GM19099 (cell line): ENCODE data around the gene CCDC47.

Experiments
- POLR2A ChIP-seq: IDR thresholded peaks from 3 replicates; pipeline ENCODE4 v1.6.1; 2011; ENCODE audit warnings: low read depth; ENCODE audit not compliant: insufficient read length; ENCODE audit errors: extremely low read depth

The CCDC47 gene

GRCh38 chr17:63792055-63792729, 18.8 kb upstream of the CCDC47 start:
- no peak for TF ChIP-seq POLR2A

GRCh38 chr17:63790057-63790456, 16.7 kb upstream of the CCDC47 start:
- no peak for TF ChIP-seq POLR2A

DNA sequence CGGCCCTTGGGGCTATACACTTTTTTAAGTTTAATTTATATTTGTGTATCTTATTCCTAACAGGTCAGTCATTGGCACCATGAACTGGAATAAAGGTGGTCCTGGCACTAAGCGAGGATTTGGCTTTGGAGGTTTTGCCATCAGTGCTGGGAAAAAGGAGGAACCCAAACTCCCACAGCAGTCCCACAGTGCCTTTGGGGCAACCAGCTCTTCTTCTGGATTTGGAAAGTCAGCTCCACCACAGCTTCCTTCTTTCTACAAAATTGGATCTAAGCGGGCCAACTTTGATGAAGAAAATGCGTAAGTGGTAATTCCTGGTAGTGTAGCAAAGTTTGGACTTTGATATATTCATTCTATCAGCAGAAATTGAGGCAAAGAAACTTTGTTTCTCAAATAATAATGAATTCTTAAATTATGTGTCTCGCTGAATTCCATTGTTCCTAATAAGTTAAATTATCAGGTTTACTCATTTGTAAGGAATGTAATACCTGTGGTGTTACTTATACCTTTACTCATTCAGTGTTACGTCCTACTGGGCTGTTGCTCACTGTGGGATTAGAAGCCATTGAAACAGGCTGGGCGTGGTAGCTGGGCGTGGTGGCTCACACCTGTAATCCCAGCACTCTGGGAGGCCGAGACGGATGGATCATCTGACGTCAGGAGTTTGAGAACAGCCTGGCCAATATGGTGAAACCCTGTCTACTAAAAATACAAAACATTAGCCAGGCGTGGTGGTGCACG, 13.7 kb upstream of the CCDC47 start:
- no peak for TF ChIP-seq POLR2A

GRCh38 chr17:63786117-63786516, 12.7 kb upstream of the CCDC47 start:
- no peak for TF ChIP-seq POLR2A

DNA sequence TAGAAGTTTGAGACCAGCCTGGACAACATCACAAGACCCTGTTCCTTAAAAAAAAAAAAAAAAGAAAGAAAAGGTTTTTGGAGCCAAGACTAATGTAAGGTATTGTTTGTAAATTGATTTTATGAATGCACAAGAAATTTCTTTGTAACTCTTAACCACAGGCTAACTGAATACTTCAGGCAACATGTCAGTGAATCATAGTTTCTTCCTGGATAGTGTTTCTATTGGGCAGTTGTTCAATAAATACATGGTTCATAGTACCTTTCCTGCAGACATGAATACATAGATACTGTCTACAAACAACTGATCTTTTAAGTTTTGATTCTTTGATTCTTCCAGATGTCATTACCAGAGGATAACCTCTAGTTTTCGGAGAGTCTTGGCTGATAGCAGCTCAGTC, 12.2 kb upstream of the CCDC47 start:
- TF ChIP-seq POLR2A: no peak

GRCh38 chr17:63783522-63783921, 10.1 kb upstream of the CCDC47 start:
- TF ChIP-seq POLR2A: no peak

DNA sequence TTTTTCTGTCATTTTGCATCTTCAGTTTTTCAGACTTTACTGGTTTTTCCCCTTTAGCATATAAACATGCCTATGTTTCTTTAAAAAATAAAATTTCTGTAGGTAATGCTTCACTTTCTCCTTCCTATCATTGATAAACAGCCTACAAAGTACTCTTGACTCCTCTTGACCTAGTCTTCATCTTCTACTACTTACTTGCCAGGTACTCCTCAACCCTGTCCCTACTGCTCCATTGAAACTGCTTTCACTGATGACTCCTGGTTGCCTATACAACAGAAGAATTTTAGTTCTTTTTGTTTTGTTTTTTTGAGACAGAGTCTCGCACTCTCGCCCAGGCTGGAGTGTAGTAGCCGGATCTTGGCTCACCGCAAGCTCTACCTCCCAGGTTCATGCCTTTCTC, 7.5 kb upstream of the CCDC47 start:
- TF ChIP-seq POLR2A: no peak

DNA sequence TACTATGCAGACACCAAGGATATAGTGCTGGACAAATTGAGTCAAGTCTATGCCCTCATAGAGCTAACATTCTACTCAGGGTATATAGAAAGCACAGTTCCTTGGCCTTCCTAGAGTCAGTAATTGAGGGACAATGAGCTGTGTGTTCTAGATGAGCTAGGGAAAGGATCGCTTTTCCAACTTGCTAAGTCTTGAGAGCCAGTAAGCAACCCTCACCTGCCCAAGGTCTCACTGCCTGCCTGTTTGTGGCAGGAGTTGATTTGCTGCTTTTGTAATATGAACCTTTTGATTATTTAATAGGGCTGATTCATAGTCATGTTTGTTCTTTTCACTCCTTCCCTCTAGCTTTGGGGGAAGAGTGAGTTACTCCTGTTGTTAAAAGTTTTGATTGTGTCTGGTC, 7.1 kb upstream of the CCDC47 start:
- no peak for TF ChIP-seq POLR2A

DNA sequence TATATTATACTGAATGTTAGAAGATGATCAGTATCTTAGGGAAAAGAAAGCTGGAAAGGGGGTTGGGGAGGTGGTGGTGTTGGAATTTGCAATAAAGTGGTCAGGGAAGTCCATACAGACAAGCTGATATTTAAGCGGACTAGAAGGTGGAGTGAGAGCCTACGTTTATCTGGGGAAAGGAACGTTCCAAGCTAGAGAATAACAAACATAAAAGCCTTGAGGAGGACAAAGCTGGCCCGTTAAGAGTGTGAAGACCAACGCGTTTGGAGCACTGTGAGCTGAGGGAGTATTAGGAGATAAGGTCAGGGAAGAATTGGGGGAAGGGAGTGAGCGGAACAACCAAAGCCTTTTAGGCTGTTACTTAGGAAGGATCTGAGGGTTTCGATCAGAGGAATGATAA, 2.0 kb upstream of the CCDC47 start:
- TF ChIP-seq POLR2A: no peak

- TF ChIP-seq POLR2A: no peak
Measured at GRCh38 chr17:63774969-63775265, 1.5 kb upstream of the CCDC47 start.

DNA sequence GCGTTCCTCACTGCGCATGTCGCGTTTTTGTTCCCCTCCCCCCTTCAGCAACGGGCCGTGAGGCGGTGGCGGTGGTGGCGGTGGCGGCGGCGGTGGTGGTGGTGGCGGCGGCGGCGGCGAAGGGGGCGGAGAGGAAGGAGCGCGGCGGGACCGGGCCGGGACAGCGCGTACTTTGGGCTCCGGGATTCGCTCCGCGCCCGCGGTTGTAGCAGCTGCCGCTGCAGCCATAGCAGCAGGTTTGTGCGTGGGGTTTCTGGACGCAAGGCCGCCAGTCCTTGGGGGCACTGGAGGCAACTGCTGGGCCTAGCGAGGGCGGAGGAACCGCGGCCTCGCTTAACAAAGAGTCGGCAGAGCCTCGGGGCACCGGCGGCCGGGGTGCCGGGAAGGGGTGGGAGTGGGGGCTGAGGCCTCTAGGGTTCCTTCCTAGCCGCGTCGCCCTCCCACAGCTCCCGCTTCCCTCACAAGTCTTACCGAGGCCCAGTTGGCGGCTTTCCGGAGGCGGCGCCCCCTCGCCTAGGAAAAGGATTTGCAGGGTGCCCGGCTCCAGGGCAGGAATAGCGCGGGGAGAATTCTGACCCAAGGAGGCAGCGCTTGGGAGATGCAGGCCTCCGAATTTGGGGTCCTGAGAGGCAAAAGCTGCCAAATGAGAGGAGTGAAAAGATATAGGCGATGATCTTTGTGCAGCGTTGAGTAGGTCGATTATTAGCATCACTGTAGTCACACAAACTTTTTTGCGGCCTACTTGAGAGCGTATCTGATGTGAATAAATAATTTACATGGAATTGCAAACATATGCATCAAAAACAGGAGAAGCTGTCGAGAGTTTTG, 958 bp upstream of the CCDC47 start, which contains the start of gene DDX42:
Gene DDX42 (plus strand): TSS at position 30 of the 828 bp plus-strand sequence. CDS start 12,880 bp downstream, outside the sequence.
- no peak for TF ChIP-seq POLR2A

- TF ChIP-seq POLR2A: no peak
Measured at GRCh38 chr17:63772801-63773271, 561 bp downstream of the CCDC47 start.

GRCh38 chr17:63768433-63768832, 5.0 kb downstream of the CCDC47 start:
- no peak for TF ChIP-seq POLR2A

- TF ChIP-seq POLR2A: no peak
Measured at GRCh38 chr17:63766754-63767153, 6.6 kb downstream of the CCDC47 start.

DNA sequence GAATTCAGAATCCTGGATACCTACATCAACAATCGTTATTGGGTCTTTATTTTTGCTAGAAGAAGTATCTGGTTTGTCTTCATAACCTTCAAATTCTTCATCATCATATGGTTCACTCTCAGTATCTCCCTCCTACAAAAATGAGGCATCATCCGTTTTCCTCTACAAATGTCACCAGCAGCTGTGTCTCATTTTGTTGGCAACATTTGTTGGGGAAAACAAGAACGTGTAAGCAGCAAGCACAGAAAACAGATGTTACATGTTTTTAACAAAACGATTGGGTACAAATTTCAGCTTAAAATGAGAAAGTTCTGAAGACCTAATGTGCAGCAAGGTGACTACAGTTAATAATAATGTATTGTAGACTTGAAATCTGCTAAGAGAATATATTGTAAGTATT, 8.7 kb downstream of the CCDC47 start:
- no peak for TF ChIP-seq POLR2A

DNA sequence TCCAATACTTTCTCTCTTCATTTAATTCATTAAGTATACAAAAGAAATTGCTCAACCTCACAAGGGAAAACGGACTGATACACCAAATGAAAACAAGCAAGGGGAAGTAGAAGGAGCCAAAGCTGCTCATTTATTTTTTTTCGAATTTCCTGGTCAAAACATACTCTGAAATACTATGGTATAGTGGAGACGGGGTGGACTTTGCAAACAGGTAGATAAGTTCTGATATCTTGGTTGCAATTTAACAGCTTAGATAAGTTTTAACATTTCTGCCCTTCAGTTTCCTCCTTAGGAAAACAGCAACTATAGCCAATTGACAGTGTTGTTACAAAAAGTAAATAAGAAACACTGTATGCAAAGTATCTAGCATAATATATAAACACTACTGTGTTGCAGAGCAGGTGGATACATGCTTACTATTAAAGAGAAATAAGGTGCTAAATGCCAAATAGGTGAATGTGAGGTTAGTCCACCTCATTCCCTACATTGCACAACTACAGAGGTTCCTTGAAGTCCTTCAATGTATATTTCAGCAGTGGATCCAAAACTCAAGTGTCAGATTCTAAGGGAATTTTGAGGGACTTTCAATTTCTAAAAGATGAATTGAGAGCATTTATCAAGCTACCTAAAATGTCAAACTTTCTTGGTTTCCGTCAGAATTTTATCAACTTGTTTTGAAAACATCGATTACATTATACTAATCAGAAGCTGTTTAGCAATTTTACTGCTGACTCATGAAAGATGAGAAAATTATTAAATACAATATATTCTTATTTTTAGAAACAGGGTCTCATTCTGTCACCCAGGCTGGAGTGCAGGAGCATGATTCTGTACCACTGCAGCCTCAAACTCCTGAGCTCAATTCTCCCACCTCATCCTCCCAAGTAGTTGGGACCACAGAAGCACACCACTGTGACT, 11.0 kb downstream of the CCDC47 start:
- TF ChIP-seq POLR2A: no peak
